Left forelimb (tissue), 1 donor: ENCODE data around the gene SCRG1.

Experiments used
- DNase-seq: peaks from one replicate; pipeline ENCODE4 v3.0.0-alpha.2; 2018; ENCODE audit warnings: low spot score

Gene SCRG1

GRCh38 chr4:173362666-173363065, 36.2 kb downstream of the SCRG1 start:
- DNase-seq, result no peak

- no peak for DNase-seq
These were observed 38.2 kb downstream of the SCRG1 start for GRCh38 chr4:173360587-173361221.

DNA sequence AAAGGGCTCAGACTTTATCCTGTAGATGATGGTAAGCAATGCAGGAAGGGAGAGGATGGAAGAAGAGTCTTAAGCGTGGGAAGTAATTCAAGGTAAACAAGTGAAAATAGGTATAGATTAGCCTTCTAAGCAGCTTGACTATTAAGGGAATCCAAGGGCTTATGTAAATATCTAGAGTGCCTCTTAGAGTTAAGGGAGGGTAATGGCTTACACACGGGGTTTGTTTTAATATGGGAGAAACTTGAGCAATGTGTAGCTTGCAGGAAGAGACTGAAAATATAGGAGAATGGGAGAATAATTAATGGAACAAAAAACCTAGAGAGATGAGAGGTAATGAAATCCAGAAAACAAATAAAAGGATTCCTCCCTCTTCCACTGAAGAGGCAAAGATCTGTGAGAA, 41.0 kb downstream of the SCRG1 start:
- no peak for DNase-seq

GRCh38 chr4:173347467-173347866, 51.4 kb downstream of the SCRG1 start:
- no peak for DNase-seq

GRCh38 chr4:173346074-173346473, 52.8 kb downstream of the SCRG1 start:
- DNase-seq, result no peak

DNA sequence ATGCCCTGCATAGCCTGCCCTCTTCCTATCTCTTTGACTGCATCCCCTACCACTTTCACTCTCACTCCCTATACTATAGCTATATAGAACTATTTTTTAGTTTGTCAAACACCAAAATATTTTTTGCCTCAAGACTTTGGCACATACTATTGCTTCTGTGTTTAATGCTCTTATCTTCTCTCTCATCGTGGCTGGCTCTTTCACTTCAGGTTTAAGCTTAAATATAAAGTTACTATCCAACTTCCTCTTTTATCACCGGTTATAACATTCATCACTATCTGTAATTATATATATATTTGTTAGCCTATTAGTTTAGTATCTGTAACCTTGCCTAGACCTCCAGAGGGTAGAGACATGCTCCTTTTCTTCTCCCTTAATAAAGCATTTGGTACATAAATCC, 53.3 kb downstream of the SCRG1 start:
- DNase-seq, result no peak

DNA sequence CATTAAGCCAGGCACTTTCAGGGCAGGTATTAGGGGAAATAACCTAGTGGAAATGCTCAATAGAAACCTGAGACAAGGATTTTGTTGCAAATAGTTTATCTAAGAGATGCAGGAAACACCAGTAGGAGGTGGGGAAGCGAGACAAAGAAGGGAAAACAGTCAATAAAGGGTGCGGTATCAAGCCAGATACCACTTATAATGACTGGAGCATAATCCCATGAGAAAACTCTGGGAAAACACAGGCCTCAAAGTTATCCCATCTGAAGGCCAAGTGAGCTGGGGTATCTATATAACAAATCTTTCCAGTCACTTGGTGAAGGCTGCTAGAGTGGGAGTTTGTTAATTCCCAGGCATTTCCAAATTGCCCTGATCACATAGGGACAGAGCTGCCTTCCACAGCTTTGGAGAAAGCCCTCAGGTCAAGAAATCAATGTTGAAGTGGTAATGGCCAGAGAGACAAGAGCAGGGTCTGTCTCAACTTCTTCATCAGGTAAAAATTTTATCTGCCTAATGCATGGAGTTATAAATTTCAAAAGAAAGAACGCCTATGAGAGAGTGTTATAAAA, 55.0 kb downstream of the SCRG1 start:
- no peak for DNase-seq

GRCh38 chr4:173337463-173337862, 61.5 kb downstream of the SCRG1 start:
- DNase-seq, result no peak

DNA sequence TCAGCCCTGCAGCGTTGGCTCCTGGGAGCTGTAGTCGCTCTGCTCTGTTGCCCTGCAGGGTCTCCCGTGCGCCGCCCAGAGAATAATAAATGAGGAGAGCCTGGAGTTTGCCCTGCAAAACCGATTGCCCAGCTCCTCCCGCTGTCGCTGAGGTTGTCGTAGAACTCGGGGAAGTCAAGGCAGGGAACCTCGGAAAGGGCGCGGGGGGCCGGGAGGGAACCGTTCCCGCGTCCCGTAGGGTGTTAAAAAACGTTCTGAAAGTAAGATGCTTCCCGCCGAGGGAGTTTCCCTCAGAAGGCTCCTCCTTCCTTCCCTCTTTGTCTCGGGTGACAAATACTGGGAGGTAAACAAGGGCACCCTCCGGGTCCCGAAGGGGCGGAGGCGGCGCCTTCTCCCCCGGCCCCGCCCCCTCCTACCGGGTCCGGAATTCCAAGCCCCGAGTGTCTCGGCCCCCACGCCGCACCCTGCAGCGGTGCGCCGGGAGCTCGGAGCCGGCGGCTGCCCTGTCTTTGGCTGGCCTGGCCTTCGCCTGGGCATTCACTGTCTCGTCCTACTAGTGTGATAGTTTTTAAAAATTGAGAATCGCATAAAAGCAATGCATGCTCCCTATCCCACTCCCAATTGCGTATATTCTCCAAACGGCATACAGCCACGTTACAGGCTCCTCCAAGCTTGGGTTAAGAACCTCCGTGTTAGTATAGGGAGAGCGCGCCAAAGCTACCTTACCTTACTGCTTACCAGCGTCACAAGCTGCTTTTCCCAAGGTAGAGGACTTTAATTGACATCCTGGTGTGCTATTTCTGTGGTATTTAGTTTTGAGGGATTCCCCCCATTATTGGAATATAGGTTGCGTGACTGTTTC, 63.8 kb downstream of the SCRG1 start:
- DNase-seq, result peak; percentile 79
